ENCODE measurements around the gene SSH2. TPM values are rescaled to one million over a fixed set of nuclear protein-coding genes. Genes with fewer than 3 reads are reported as not detected.

The SSH2 gene
- total and polyA plus RNA-seq, 2 donors (not counting 1 experiment from before 2014, with no cell fraction given) = 51.5 to 183 TPM

DNA sequence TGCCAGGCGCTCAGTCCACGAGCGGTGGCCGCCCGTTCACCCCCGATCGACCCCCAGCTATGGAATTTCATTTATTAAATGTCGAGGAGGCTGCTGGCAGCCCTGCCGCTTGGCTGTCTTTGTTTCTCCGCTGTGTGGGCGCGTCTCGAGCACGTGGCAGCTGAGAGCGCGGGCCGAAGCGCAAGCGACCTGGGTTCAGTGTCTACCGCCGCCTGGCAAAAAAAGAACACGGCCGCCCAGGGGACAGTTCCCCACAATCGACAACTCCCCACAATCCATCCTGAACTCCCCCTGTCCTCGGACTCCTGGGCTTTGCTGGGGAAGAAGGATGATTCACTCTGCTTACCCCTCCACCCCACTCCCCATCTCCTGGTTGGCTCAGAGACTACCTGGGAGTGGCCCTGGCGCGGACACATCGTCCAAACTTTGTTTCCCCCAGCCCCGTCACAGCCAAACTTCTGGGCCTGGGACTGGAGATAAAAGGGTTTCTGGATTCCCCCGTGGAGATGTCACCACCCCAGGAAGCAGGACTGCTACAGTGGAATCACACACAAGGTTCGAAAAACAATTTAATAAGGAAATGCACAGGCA lies 338.8 kb downstream of the SSH2 start:
- Histone ChIP-seq H3K27me3 (replicated peaks in 1 of 4; ENCODE audit: control extremely low read depth in 1 of 4, control insufficient read depth in 3 of 4, insufficient read depth in 4 of 4, low read length in 3 of 4) (peaks cover 0 to 7% (median 2%) of the 10 kb centered on the region in 4 experiments), H4K20me1 (ENCODE audit: control insufficient read depth, insufficient read depth, low read length, poor library complexity, severe bottlenecking) (peaks cover 14% of the 10 kb centered on the region), H3K4me1 (ENCODE audit: control insufficient read depth in 2 of 2, insufficient read depth in 2 of 2, low read length in 2 of 2) (peaks cover 50 to 63% of the 10 kb centered on the region in 2 donors), H3K4me3 (ENCODE audit: control extremely low read depth in 1 of 5, extremely low read depth in 1 of 5, insufficient read depth in 1 of 5, low read depth in 2 of 5, low read length in 4 of 5) (peak overlapping the region in 4 of 5 experiments; percentile 31 to 75 (median 44)), H3K79me2 (ENCODE audit: control insufficient read depth, insufficient read depth, low read length) (peaks cover 35% of the 10 kb centered on the region), H3K9me3 (ENCODE audit: control extremely low read depth in 1 of 3, control insufficient read depth in 2 of 3, insufficient read depth in 1 of 3, low read length in 2 of 3) (peaks cover 0 to 2% (median 0%) of the 10 kb centered on the region in 3 donors), H3K9ac (ENCODE audit: low read length) (peak overlapping the region; percentile 85), H2AFZ (ENCODE audit: insufficient read depth, low read depth, low read length, poor library complexity, severe bottlenecking) (peak overlapping the region; percentile 99), H3K36me3 (replicated peaks in 1 of 2; ENCODE audit: control extremely low read depth in 1 of 2, control insufficient read depth in 1 of 2, extremely low read depth in 1 of 2, insufficient read depth in 2 of 2, low read length in 1 of 2) (no peaks in the 10 kb centered on the region), H3K4me2 (replicated peaks; ENCODE audit: low read depth, low read length, poor library complexity, severe bottlenecking) (peak overlapping the region; percentile 99), H3K27ac (ENCODE audit: low read length in 2 of 2) (no peak overlapping the region)
- peak overlapping the region; percentile 94 for H3K27ac Mint-ChIP-seq
- peaks cover 56% of the 10 kb centered on the region for H3K4me1 Mint-ChIP-seq
- H3K4me3 Mint-ChIP-seq = peak overlapping the region; percentile 91
- ATAC-seq (ENCODE audit: low read depth) (no peak), DNase-seq (peak; percentile 57)
- no peaks in the 10 kb centered on the region for H3K27me3 Mint-ChIP-seq
- POLR2A ChIA-PET = interaction anchor here (1.0 to 3.0 kb wide), 4 partner anchors 11 to 24 kb away, joined by 3 to 18 read pairs (median 6); no protein-coding TSS in a partner anchor
- no peak for TF ChIP-seq EZH2 (IDR thresholded peaks at IDR 0.05; ENCODE audit: borderline replicate concordance, insufficient read depth, low read depth, low read length, poor library complexity, severe bottlenecking)
- TF ChIP-seq, protein P1, sequence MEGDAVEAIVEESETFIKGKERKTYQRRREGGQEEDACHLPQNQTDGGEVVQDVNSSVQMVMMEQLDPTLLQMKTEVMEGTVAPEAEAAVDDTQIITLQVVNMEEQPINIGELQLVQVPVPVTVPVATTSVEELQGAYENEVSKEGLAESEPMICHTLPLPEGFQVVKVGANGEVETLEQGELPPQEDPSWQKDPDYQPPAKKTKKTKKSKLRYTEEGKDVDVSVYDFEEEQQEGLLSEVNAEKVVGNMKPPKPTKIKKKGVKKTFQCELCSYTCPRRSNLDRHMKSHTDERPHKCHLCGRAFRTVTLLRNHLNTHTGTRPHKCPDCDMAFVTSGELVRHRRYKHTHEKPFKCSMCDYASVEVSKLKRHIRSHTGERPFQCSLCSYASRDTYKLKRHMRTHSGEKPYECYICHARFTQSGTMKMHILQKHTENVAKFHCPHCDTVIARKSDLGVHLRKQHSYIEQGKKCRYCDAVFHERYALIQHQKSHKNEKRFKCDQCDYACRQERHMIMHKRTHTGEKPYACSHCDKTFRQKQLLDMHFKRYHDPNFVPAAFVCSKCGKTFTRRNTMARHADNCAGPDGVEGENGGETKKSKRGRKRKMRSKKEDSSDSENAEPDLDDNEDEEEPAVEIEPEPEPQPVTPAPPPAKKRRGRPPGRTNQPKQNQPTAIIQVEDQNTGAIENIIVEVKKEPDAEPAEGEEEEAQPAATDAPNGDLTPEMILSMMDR (IDR thresholded peaks at IDR 0.05) = no peak
- no peaks in the 10 kb centered on the region for H3K9me3 Mint-ChIP-seq (ENCODE audit: insufficient read depth)
- CTCF ChIA-PET = interaction anchor here (0.6 to 4.7 kb wide), 30 partner anchors 8 to 504 kb away, joined by 3 to 126 read pairs (median 4); partner anchors contain the start of genes ABHD15 and TP53I13
- intact Hi-C loops (cut with micrococcal nuclease) = loop anchor here (1.0 to 5.0 kb wide), 3 partner anchors 11 to 171 kb away; no protein-coding TSS in a partner anchor
- 4% methylated on average over 24 of the region's 31 CpGs for WGBS (ENCODE audit: insufficient coverage)

All from B cell (primary cell).